Endodermal cell (in vitro differentiated cells): ENCODE results near the gene MASP2. TPM values are rescaled to one million over a fixed set of nuclear protein-coding genes. Genes with fewer than 3 reads are reported as not detected.
"Not testable (repeated sequence)": the region's sequence is repeated elsewhere in the genome, so short reads cannot be mapped to it uniquely, and the experiment has no call there.

Experiments
- DNase-seq: peaks from one replicate; pipeline ENCODE4 v3.0.0-alpha.2; 2017
- H3K27ac ChIP-seq: 2 replicates; pipeline ENCODE4 v1.5.1; 2013; ENCODE audit warnings: mild to moderate bottlenecking, low read depth, low read length, moderate library complexity
- H3K27me3 ChIP-seq: 2 replicates; pipeline ENCODE4 v1.6.1; 2013; ENCODE audit warnings: mild to moderate bottlenecking, low read length, moderate library complexity; ENCODE audit not compliant: insufficient read depth, control insufficient read depth, poor library complexity, severe bottlenecking
- H3K36me3 ChIP-seq: 2 replicates; pipeline ENCODE4 v1.7.0; 2013; ENCODE audit warnings: mild to moderate bottlenecking, low read length, moderate library complexity; ENCODE audit not compliant: control insufficient read depth, insufficient read depth
- H3K4me1 ChIP-seq: one replicate; pipeline ENCODE4 v1.7.0; 2013; ENCODE audit warnings: low read length; ENCODE audit not compliant: control insufficient read depth, insufficient read depth
- H3K4me3 ChIP-seq: 2 replicates; pipeline ENCODE4 v1.5.1; 2013; ENCODE audit warnings: mild to moderate bottlenecking, low read length, moderate library complexity
- H3K9ac ChIP-seq: 2 replicates; pipeline ENCODE4 v1.6.1; 2013; ENCODE audit warnings: mild to moderate bottlenecking, low read length, moderate library complexity; ENCODE audit not compliant: poor library complexity, severe bottlenecking; ENCODE audit errors: extremely low read depth
- H3K9me3 ChIP-seq: 2 replicates; pipeline ENCODE4 v1.6.1; 2013; ENCODE audit warnings: mild to moderate bottlenecking, low read length, moderate library complexity; ENCODE audit not compliant: control insufficient read depth
- H3K27ac Mint-ChIP-seq: 2 replicates; pipeline ENCODE4 v1.8.0; 2020; ENCODE audit warnings: mixed read lengths
- H3K27me3 Mint-ChIP-seq: 2 replicates; pipeline ENCODE4 v1.8.0; 2021; ENCODE audit warnings: mild to moderate bottlenecking, mixed read lengths; ENCODE audit not compliant: insufficient read depth
- H3K36me3 Mint-ChIP-seq: 2 replicates; pipeline ENCODE4 v1.8.0; 2020; ENCODE audit warnings: low read depth, mixed read lengths
- H3K4me1 Mint-ChIP-seq: 2 replicates; pipeline ENCODE4 v1.8.0; 2020; ENCODE audit warnings: mixed read lengths
- H3K4me3 Mint-ChIP-seq: 2 replicates; pipeline ENCODE4 v1.8.0; 2020; ENCODE audit warnings: mild to moderate bottlenecking, moderate library complexity, mixed read lengths
- H3K9me3 Mint-ChIP-seq: 2 replicates; pipeline ENCODE4 v1.8.0; 2020; ENCODE audit warnings: mild to moderate bottlenecking, mixed read lengths
- CTCF ChIP-seq: fragments of 200-600 bp; sonication (generic); conservative IDR thresholded peaks from 2 replicates; pipeline ENCODE4 v1.5.0; 2021; ENCODE audit warnings: antibody characterized with exemption, mild to moderate bottlenecking
- WGBS, 2 experiments: methylation state at CpG; one replicate each; pipeline versions ENCODE4 v1.1.5 to v1.1.7; 2013; ENCODE audit warnings: missing lambda C conversion rate in 2 of 2, mixed read lengths in 1 of 2; ENCODE audit not compliant: insufficient coverage in 1 of 2, insufficient read length in 1 of 2; 5-methylcytosine and 5-hydroxymethylcytosine counted together
- total RNA-seq, 2 donors: library from RNA; stranded (reverse); fragmentation: NEBNext Ultra II Directional in 1 of 2; extraction: Animal tissue kit (Norgen Biotek cat#: 25700) in 1 of 2; gene quantifications; 2 replicates in 1 of 2; 3 replicates in 1 of 2; pipeline ENCODE4 v1.2.1, GENCODE V29; 2021

The MASP2 gene
- total RNA-seq, 2 donors from 2014 or later = 0.51 TPM; not detected in 1

- no peak for TF ChIP-seq CTCF
- Mint-ChIP-seq H3K4me3 (no peak overlapping the region), H3K4me1 (peaks cover 29% of the 10 kb centered on the region), H3K9me3 (no peaks in the 10 kb centered on the region), H3K27me3 (no peaks in the 10 kb centered on the region), H3K36me3 (peaks cover 96% of the 10 kb centered on the region), H3K27ac (no peak overlapping the region)
- H3K9me3 ChIP-seq = no peaks in the 10 kb centered on the region
- no peak overlapping the region for H3K27ac ChIP-seq
- DNase-seq = no peak
- 98 to 99% methylated on average over 14 of the region's 14 CpGs for WGBS, 2 experiments
- H3K36me3 ChIP-seq = peaks cover 95% of the 10 kb centered on the region
- H3K4me1 ChIP-seq = peaks cover 3% of the 10 kb centered on the region
- H3K9ac ChIP-seq = no peak overlapping the region
- no peaks in the 10 kb centered on the region for H3K27me3 ChIP-seq
- no peak overlapping the region for H3K4me3 ChIP-seq
Measured at GRCh38 chr1:11023201-11023600, 23.8 kb downstream of the MASP2 start.

GRCh38 chr1:11019971-11020370, 27.1 kb downstream of the MASP2 start:
- 96 to 98% methylated on average over 4 to 7 of the region's 7 CpGs for WGBS, 2 experiments
- no peak for TF ChIP-seq CTCF
- Histone ChIP-seq H3K27me3 (no peaks in the 10 kb centered on the region), H3K9ac (no peak overlapping the region), H3K4me3 (no peak overlapping the region), H3K4me1 (peaks cover 3% of the 10 kb centered on the region), H3K27ac (no peak overlapping the region), H3K9me3 (no peaks in the 10 kb centered on the region), H3K36me3 (peaks cover 88% of the 10 kb centered on the region)
- H3K27me3 Mint-ChIP-seq = no peaks in the 10 kb centered on the region
- H3K9me3 Mint-ChIP-seq = no peaks in the 10 kb centered on the region
- peaks cover 29% of the 10 kb centered on the region for H3K4me1 Mint-ChIP-seq
- no peak for DNase-seq
- no peak overlapping the region for H3K4me3 Mint-ChIP-seq
- H3K27ac Mint-ChIP-seq = no peak overlapping the region
- H3K36me3 Mint-ChIP-seq = peaks cover 89% of the 10 kb centered on the region

GRCh38 chr1:11019358-11019757, 27.7 kb downstream of the MASP2 start:
- H3K27ac Mint-ChIP-seq, H3K9me3 Mint-ChIP-seq, H3K4me3 ChIP-seq, H3K4me1 ChIP-seq, H3K27me3 Mint-ChIP-seq, H3K4me3 Mint-ChIP-seq, H3K27ac ChIP-seq, H3K27me3 ChIP-seq, H3K9me3 ChIP-seq, DNase-seq, H3K9ac ChIP-seq: not testable (repeated sequence)
- H3K36me3 ChIP-seq = peaks cover 88% of the 10 kb centered on the region
- Mint-ChIP-seq H3K4me1 (peaks cover 27% of the 10 kb centered on the region), H3K36me3 (peaks cover 89% of the 10 kb centered on the region)
- WGBS, 2 experiments = 97 to 100% methylated on average over 1 to 8 of the region's 8 CpGs

GRCh38 chr1:11013160-11013531, 33.9 kb downstream of the MASP2 start:
- Histone ChIP-seq H3K4me1 (no peaks in the 10 kb centered on the region), H3K27me3 (no peaks in the 10 kb centered on the region), H3K9ac (peak overlapping the region; percentile 100), H3K36me3 (peaks cover 41% of the 10 kb centered on the region), H3K27ac (no peak overlapping the region), H3K4me3 (peak overlapping the region; percentile 88), H3K9me3 (no peaks in the 10 kb centered on the region)
- DNase-seq = no peak
- Mint-ChIP-seq H3K27ac (peak overlapping the region; percentile 90), H3K4me1 (peaks cover 12% of the 10 kb centered on the region), H3K4me3 (peak overlapping the region; percentile 82), H3K9me3 (no peaks in the 10 kb centered on the region), H3K36me3 (peaks cover 40% of the 10 kb centered on the region), H3K27me3 (no peaks in the 10 kb centered on the region)
- 3 to 5% methylated on average over 10 to 11 of the region's 11 CpGs for WGBS, 2 experiments
- TF ChIP-seq CTCF = no peak
